Osteoblast (primary cell): ENCODE data around the gene AGBL4. TPM values are rescaled to one million over a fixed set of nuclear protein-coding genes. Genes with fewer than 3 reads are reported as not detected.

Experiments used
- DNase-seq: peaks from one replicate; pipeline ENCODE4 v3.0.0; 2011; ENCODE audit warnings: low spot score, mixed read lengths; ENCODE audit not compliant: insufficient read length; ENCODE audit errors: missing footprints
- H2AFZ ChIP-seq: 2 replicates; pipeline ENCODE4 v1.6.0; 2011; ENCODE audit warnings: mild to moderate bottlenecking, low read length
- H3K27ac ChIP-seq: 2 replicates; pipeline ENCODE4 v1.5.1; 2011; ENCODE audit warnings: mild to moderate bottlenecking, low read depth, low read length, moderate library complexity
- H3K27me3 ChIP-seq: 2 replicates; pipeline ENCODE4 v1.6.0; 2012; ENCODE audit warnings: mild to moderate bottlenecking, control low read depth, inconsistent platforms, low read length, moderate library complexity; ENCODE audit not compliant: insufficient read depth
- H3K36me3 ChIP-seq: 2 replicates; pipeline ENCODE4 v1.5.1; 2011; ENCODE audit warnings: mild to moderate bottlenecking, low read length, control low read depth, moderate library complexity; ENCODE audit not compliant: insufficient read depth
- H3K4me1 ChIP-seq: 2 replicates; pipeline ENCODE4 v1.5.1; 2011; ENCODE audit warnings: mild to moderate bottlenecking, low read length, control low read depth, moderate library complexity; ENCODE audit not compliant: insufficient read depth
- H3K4me2 ChIP-seq: 2 replicates; pipeline ENCODE4 v1.6.0; 2011; ENCODE audit warnings: mild to moderate bottlenecking, low read length; ENCODE audit not compliant: insufficient read depth
- H3K4me3 ChIP-seq: fragments of 200-600 bp; sonication (generic); 3 replicates; pipeline ENCODE4 v1.5.1; 2012; ENCODE audit warnings: mild to moderate bottlenecking, low read length, inconsistent platforms; ENCODE audit not compliant: insufficient read depth
- H3K79me2 ChIP-seq: 2 replicates; pipeline ENCODE4 v1.6.0; 2012; ENCODE audit warnings: mild to moderate bottlenecking, low read length, control low read depth, inconsistent platforms; ENCODE audit not compliant: insufficient read depth
- H3K9me3 ChIP-seq: 2 replicates; pipeline ENCODE4 v1.5.1; 2011; ENCODE audit warnings: low read depth, low read length, control low read depth
- H4K20me1 ChIP-seq: 2 replicates; pipeline ENCODE4 v1.6.0; 2012; ENCODE audit warnings: mild to moderate bottlenecking, low read length, control low read depth; ENCODE audit not compliant: insufficient read depth
- CTCF ChIP-seq: IDR thresholded peaks from 2 replicates; pipeline ENCODE4 v1.5.1; 2011; ENCODE audit warnings: mild to moderate bottlenecking, low read depth, low read length, moderate library complexity; ENCODE audit errors: extremely low read depth
- total RNA-seq: library from RNA; depleted of rRNA; stranded (reverse); fragments of >200 nt; gene quantifications from 2 replicates; pipeline ENCODE4 v1.2.3, GENCODE V29; 2012

The AGBL4 gene
- total RNA-seq, 1 donor: not detected

GRCh38 chr1:48684381-48684780, 1339.4 kb downstream of the AGBL4 start:
- Histone ChIP-seq H2AFZ (no peak overlapping the region), H3K4me1 (no peaks in the 10 kb centered on the region), H3K27ac (no peak overlapping the region), H3K4me3 (no peak overlapping the region), H3K79me2 (no peaks in the 10 kb centered on the region), H3K4me2 (no peak overlapping the region), H3K36me3 (no peaks in the 10 kb centered on the region), H3K9me3 (no peaks in the 10 kb centered on the region), H3K27me3 (no peaks in the 10 kb centered on the region), H4K20me1 (no peaks in the 10 kb centered on the region)
- no peak for DNase-seq
- no peak for TF ChIP-seq CTCF

- DNase-seq: no peak
- TF ChIP-seq CTCF: no peak
- Histone ChIP-seq H3K9me3 (no peaks in the 10 kb centered on the region), H4K20me1 (no peaks in the 10 kb centered on the region), H3K27ac (no peak overlapping the region), H3K79me2 (no peaks in the 10 kb centered on the region), H3K4me1 (no peaks in the 10 kb centered on the region), H3K4me3 (no peak overlapping the region), H3K4me2 (no peak overlapping the region), H3K36me3 (no peaks in the 10 kb centered on the region), H2AFZ (no peak overlapping the region), H3K27me3 (no peaks in the 10 kb centered on the region)
Observed at GRCh38 chr1:48683839-48684238, 1339.9 kb downstream of the AGBL4 start.

GRCh38 chr1:48681476-48682305, 1342.1 kb downstream of the AGBL4 start:
- Histone ChIP-seq H3K79me2 (no peaks in the 10 kb centered on the region), H2AFZ (no peak overlapping the region), H3K9me3 (no peaks in the 10 kb centered on the region), H3K4me3 (no peak overlapping the region), H3K4me1 (no peaks in the 10 kb centered on the region), H4K20me1 (no peaks in the 10 kb centered on the region), H3K27ac (no peak overlapping the region), H3K27me3 (no peaks in the 10 kb centered on the region), H3K4me2 (no peak overlapping the region), H3K36me3 (no peaks in the 10 kb centered on the region)
- no peak for DNase-seq
- TF ChIP-seq CTCF: no peak

GRCh38 chr1:48680411-48681035, 1343.2 kb downstream of the AGBL4 start:
- TF ChIP-seq CTCF: no peak
- DNase-seq: no peak
- no peaks in the 10 kb centered on the region for H4K20me1 ChIP-seq
- H3K9me3 ChIP-seq: no peaks in the 10 kb centered on the region
- H3K4me2 ChIP-seq: no peak overlapping the region
- no peak overlapping the region for H3K4me3 ChIP-seq
- H3K27me3 ChIP-seq: peaks cover 2% of the 10 kb centered on the region
- no peak overlapping the region for H3K27ac ChIP-seq
- H2AFZ ChIP-seq: no peak overlapping the region
- no peaks in the 10 kb centered on the region for H3K4me1 ChIP-seq
- no peaks in the 10 kb centered on the region for H3K79me2 ChIP-seq
- no peaks in the 10 kb centered on the region for H3K36me3 ChIP-seq
